Activated T-cell treated with anti-CD3 and anti-CD28 coated beads, Interleukin-2, amount 50 U/mL, for 4 hours (primary cell): ENCODE results near the gene DOP1A. TPM values are rescaled to one million over a fixed set of nuclear protein-coding genes. Genes with fewer than 3 reads are reported as not detected.

ENCODE experiments used
- ATAC-seq, 2 donors: fragments of 200-7000 bp; cut with Tn5 transposase; one replicate each; pipeline ENCODE4 v1.10.0; 2021
- DNase-seq: peaks from one replicate; pipeline ENCODE4 v3.0.0-alpha.2; 2020
- H3K27me3 Mint-ChIP-seq: one replicate; pipeline ENCODE4 v1.8.0; 2021; ENCODE audit warnings: low read depth, mixed read lengths
- H3K36me3 Mint-ChIP-seq: one replicate; pipeline ENCODE4 v1.8.0; 2022; ENCODE audit warnings: mixed read lengths; ENCODE audit not compliant: insufficient read depth
- H3K4me1 Mint-ChIP-seq: one replicate; pipeline ENCODE4 v1.8.0; 2021; ENCODE audit warnings: low read depth, mixed read lengths
- H3K4me3 Mint-ChIP-seq: one replicate; pipeline ENCODE4 v1.8.0; 2021; ENCODE audit warnings: mild to moderate bottlenecking, moderate library complexity, mixed read lengths
- H3K9me3 Mint-ChIP-seq: one replicate; pipeline ENCODE4 v1.8.0; 2021; ENCODE audit warnings: mixed read lengths
- total RNA-seq, 3 donors: library from RNA; stranded (reverse); gene quantifications; one replicate each; pipeline ENCODE4 v1.2.1, GENCODE V29; 2021

The DOP1A gene
- total RNA-seq, 3 donors from 2014 or later, result 5.3 to 7.2 (median 6.9) TPM

DNA sequence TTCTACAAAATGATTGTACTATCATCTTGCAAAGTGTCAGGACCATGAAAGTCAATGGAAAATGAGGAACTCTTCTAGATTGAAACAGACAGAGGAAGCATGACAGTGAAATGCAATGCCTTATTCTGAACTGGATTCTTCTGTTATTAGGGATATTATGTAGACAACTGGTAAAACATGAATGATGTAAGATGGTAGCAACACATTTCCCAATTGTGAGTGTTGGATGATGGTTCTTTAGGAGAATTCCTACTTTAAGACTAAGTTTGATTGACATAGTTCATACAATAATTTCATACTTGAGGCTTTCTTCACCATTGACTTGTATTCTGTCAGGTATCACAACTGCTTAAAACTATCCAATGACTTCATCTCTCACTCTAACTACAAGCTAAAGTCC, 6.3 kb upstream of the DOP1A start:
- Mint-ChIP-seq H3K9me3 (no peaks in the 10 kb centered on the region), H3K36me3 (peaks cover 20% of the 10 kb centered on the region), H3K4me3 (no peak overlapping the region), H3K27me3 (no peaks in the 10 kb centered on the region), H3K4me1 (peaks cover 15% of the 10 kb centered on the region)
- ATAC-seq, result no peak
- DNase-seq, result no peak

DNA sequence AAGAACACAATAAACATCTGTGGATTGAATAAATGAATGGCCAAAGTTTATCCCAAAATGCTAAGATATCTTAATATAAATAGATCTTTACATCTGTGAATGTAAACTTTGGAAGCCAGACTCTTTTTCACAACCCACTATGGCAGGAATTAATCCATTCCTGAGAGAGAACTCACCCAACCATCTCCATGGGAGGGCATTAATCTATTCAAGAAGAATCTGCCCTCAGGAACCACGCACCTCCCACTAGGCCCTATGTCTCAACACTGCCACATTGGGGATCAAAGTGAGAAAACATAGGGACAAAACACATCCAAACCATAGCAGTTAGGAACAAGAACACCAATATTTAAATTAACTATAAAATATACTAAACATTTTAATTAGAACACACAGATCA, 5.2 kb upstream of the DOP1A start:
- Mint-ChIP-seq H3K36me3 (peaks cover 12% of the 10 kb centered on the region), H3K4me1 (peaks cover 15% of the 10 kb centered on the region), H3K9me3 (no peaks in the 10 kb centered on the region), H3K27me3 (no peaks in the 10 kb centered on the region), H3K4me3 (no peak overlapping the region)
- DNase-seq (no peak), ATAC-seq (no peak)

DNA sequence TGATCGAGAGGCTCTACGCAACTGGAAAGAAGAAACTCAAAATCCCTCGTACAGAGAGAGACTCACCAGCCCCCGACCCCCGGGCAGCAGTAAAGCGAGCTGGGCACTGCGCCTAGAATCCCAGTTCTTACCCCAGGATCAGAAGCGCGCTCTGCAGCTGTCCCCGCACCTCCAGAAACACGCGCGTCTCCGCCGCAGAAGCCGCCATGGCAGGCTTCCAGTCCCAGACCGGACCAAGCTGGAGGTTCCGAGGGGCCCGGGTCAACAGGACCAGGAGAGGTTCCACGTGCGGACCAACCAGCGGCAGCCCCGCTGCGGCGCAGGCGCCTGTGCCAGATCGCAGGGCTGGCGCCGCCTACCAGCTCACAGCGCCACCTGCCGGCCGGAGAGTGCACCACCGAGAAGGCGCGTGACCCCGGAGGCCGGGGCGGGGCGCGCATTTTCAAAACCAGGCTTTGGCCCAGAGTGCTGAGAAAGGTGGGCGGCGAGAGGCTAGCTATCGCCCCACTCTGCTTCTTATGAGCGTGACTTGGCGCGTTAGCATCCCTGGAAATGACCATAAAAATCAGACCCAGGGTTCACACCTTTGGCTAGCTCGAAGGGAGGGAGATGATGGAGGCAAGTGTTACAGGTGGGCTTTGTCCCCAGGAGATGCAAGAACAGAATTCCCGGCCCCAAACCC, 1.8 kb upstream of the DOP1A start, which contains the start of gene UBE3D:
UBE3D (minus strand) TSS at position 331 of the 682 bp plus-strand sequence; CDS start at position 208, 123 bp downstream.
- DNase-seq (peak; percentile 91), ATAC-seq (peak; percentile 77 to 79)
- H3K27me3 Mint-ChIP-seq, result no peaks in the 10 kb centered on the region
- peak within 1 kb of the TSS; percentile 93 for H3K4me3 Mint-ChIP-seq
- no peaks in the 10 kb centered on the region for H3K9me3 Mint-ChIP-seq
- H3K4me1 Mint-ChIP-seq, result peaks cover 34% of the 10 kb centered on the region
- H3K36me3 Mint-ChIP-seq, result peaks cover 3% of the 10 kb centered on the region

DNA sequence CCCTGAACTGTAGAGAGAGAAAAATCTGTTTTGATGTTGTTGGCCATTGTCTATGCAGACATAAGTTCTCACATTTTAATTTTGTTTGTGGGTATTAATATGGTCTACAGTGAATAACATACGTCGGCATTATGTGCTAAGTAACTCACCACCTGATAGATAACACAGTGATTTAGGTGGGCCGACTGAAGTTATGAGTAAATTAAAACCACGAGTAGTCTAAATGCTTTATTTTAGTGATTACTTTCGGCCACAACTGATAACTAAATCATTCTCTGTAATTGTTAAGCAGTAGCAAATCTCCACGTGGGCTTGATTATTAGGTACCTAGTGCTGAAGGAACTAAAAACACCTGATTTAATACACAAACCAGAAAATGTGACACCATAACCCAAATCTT, 1.1 kb downstream of the DOP1A start:
- H3K4me3 Mint-ChIP-seq, result peak overlapping the region; percentile 91
- no peaks in the 10 kb centered on the region for H3K36me3 Mint-ChIP-seq
- ATAC-seq (no peak), DNase-seq (no peak)
- no peaks in the 10 kb centered on the region for H3K27me3 Mint-ChIP-seq
- peaks cover 40% of the 10 kb centered on the region for H3K4me1 Mint-ChIP-seq
- no peaks in the 10 kb centered on the region for H3K9me3 Mint-ChIP-seq

DNA sequence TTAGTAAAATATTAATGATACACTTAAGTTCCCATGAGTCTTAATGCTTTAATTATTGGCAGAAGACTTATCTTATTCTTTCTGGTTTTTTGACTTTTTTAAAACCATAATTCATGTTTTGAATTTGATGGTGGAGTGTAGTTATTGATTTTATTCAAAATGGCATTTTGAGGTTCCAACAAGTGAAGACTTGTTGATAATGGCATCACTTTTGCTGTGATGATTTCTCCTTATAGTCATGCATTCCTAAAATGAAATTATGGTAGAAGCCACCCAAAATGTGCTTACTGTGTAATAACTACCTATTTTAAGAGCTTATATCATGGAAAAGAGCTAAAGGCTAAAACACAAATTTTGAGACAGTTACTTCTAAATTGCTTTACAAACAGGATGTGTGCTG, 2.2 kb downstream of the DOP1A start:
- ATAC-seq (no peak), DNase-seq (no peak)
- Mint-ChIP-seq H3K4me3 (no peak overlapping the region), H3K9me3 (no peaks in the 10 kb centered on the region), H3K4me1 (peaks cover 33% of the 10 kb centered on the region), H3K36me3 (no peaks in the 10 kb centered on the region), H3K27me3 (no peaks in the 10 kb centered on the region)

DNA sequence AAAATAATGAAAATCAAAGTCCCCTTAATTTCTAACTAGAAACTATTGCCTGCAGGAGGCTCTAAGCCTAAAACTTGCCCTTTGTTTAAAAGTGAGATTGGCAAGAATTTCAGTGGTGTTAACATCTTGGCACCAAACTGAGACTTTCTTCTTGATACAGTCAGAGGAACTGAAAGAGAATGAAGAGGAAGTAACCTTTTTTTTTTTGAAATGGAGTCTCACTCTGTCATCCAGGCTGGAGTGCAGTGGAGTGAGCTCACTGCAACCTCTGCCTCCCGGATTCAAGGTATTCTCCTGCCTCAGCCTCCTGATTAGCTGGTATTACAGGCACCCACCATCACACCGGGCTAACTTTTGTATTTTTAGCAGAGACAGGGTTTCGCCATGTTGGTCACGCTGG, 3.6 kb downstream of the DOP1A start:
- Mint-ChIP-seq H3K36me3 (peaks cover 8% of the 10 kb centered on the region), H3K4me3 (no peak overlapping the region), H3K27me3 (no peaks in the 10 kb centered on the region), H3K4me1 (peaks cover 27% of the 10 kb centered on the region), H3K9me3 (no peaks in the 10 kb centered on the region)
- no peak for DNase-seq
- no peak for ATAC-seq

DNA sequence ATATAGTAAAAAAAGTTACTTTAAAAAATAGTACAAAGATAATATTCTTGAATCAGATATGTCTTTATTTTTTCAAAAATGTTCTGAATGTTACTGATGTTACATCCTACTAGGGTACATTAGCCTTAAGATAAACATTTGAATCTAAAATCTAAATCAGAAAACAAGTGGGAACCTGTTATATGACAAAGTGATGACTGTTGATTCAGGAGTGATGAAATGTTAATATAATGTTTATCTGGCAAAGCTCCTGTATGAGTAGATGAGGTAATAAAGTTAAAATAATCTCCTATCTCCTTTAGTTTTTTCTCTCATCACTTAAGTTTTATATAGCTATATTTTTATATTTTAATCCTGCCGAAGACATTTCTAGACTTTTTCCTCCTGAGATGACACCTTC, 4.2 kb downstream of the DOP1A start:
- H3K4me1 Mint-ChIP-seq, result peaks cover 25% of the 10 kb centered on the region
- H3K4me3 Mint-ChIP-seq, result no peak overlapping the region
- ATAC-seq (no peak), DNase-seq (no peak)
- H3K36me3 Mint-ChIP-seq, result peaks cover 11% of the 10 kb centered on the region
- H3K9me3 Mint-ChIP-seq, result no peaks in the 10 kb centered on the region
- H3K27me3 Mint-ChIP-seq, result no peaks in the 10 kb centered on the region

DNA sequence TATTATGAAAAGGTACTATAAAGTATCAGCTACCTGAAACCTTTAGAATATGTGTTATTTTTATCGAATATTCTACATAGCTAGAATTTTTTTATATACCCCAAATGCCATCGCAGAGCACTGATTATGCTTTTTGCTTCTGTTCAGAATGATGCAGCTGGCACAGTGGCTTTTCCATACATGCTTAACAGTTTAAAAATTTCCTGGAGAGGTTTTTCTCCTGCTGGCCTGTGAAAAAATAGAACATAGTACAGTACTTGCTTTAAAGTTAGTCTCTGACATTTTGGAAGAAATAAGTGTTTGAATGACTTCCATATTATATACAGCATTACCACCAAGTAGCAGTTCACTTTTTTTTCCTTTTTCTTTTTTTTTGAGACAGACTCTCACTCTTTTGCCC, 5.3 kb downstream of the DOP1A start:
- peaks cover 26% of the 10 kb centered on the region for H3K4me1 Mint-ChIP-seq
- H3K27me3 Mint-ChIP-seq, result no peaks in the 10 kb centered on the region
- H3K4me3 Mint-ChIP-seq, result no peak overlapping the region
- H3K36me3 Mint-ChIP-seq, result peaks cover 11% of the 10 kb centered on the region
- no peak for ATAC-seq
- no peaks in the 10 kb centered on the region for H3K9me3 Mint-ChIP-seq
- no peak for DNase-seq

DNA sequence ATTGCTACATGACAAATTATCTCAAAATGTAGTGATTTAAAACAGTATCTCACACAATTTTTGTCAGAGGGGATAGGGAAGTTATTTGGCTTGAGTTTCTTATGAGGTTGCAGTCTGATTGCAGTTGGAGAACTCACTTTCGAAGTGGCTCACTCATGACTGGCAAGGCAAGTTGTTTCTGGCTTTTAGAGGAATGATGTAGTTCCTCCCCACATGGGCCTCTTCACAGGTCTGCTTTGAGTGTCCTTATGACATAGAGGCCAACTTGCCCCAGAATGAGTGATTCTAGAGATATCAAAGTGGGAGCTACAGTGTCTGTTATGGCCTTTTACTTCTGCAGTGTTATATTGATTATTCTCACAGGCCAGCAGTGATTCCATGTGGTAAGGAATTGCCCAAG, 6.1 kb downstream of the DOP1A start:
- Mint-ChIP-seq H3K27me3 (no peaks in the 10 kb centered on the region), H3K9me3 (no peaks in the 10 kb centered on the region), H3K4me3 (no peak overlapping the region), H3K4me1 (peaks cover 26% of the 10 kb centered on the region), H3K36me3 (peaks cover 11% of the 10 kb centered on the region)
- no peak for ATAC-seq
- no peak for DNase-seq

DNA sequence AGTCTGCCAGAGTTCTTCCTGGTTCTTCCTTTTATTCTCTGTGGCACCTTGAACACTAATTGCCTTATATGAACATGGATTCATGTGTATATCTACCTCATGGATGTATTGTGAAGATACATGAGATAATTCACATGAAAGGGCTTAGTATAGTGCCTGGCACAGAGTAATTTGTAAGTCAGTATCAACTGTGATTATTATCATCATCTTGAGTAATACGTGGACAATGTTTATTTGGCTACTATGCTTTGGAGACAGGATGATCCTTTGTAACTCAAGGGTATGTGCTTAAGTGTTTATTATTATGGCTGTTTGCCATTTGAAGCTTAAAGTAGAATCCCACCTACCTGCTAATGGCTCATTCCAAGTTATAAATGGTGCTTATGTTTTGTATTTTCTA, 16.0 kb downstream of the DOP1A start:
- H3K9me3 Mint-ChIP-seq, result no peaks in the 10 kb centered on the region
- H3K4me1 Mint-ChIP-seq, result peaks cover 32% of the 10 kb centered on the region

DNA sequence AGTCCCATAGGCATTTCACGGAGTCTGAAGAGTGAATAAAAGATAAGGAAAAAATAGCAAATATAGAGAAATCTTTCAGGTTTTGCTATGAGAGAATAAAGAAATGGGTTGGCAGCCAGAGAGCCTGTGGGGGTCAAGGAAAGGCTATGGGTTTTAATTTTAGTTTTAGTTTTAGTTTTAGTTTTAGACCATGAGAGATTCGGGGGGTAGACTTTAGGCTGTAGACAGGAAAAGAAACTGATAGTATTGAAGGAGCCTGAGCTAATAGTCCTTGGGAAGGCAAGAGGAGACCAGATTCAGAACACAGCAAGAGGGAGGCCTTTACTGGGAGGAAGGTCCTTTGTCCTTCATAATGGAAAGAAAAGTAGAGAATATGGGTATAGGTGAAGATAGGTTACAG, 19.3 kb downstream of the DOP1A start:
- Mint-ChIP-seq H3K36me3 (peaks cover 13% of the 10 kb centered on the region), H3K4me1 (peaks cover 25% of the 10 kb centered on the region), H3K4me3 (peak overlapping the region; percentile 12), H3K27me3 (no peaks in the 10 kb centered on the region), H3K9me3 (no peaks in the 10 kb centered on the region)
- no peak for ATAC-seq
- DNase-seq, result no peak

More for the DNA sequence above, 16.0 kb downstream of the DOP1A start:
- Mint-ChIP-seq H3K27me3 (no peaks in the 10 kb centered on the region), H3K4me3 (no peak overlapping the region), H3K36me3 (peaks cover 14% of the 10 kb centered on the region)
- ATAC-seq (no peak), DNase-seq (no peak)

DNA sequence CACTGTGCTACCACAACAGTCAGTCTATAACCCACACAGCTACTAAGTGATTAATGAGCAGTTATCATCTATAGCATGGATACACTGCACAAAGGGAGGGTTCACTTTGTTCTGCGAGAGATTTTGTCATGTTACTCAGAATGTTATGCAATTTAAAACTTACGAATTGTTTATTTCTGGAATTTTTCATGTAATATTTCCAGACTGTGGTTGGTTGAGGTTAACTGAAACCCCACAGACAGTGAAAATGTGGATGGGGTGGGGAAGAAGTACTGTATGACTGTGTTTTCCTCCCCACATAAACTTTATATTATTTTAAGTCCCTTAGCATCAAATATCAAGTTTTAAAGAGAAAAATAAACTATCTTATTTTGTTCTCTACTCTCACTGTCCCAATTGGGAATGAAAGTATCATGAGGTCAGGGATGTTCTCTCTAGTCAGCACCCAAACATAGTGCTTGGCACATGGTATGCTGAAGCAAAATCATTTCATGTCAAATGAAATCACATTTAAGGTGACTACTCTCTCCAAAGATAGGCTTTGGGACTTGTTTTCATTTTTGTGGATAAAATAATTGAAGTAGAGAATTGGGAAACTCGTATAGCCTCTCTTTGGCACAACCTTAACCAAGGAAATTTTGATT, 25.4 kb downstream of the DOP1A start:
- DNase-seq (no peak), ATAC-seq (no peak)
- Mint-ChIP-seq H3K9me3 (peaks cover 4% of the 10 kb centered on the region), H3K27me3 (no peaks in the 10 kb centered on the region), H3K36me3 (peaks cover 8% of the 10 kb centered on the region), H3K4me1 (peaks cover 5% of the 10 kb centered on the region), H3K4me3 (no peak overlapping the region)

DNA sequence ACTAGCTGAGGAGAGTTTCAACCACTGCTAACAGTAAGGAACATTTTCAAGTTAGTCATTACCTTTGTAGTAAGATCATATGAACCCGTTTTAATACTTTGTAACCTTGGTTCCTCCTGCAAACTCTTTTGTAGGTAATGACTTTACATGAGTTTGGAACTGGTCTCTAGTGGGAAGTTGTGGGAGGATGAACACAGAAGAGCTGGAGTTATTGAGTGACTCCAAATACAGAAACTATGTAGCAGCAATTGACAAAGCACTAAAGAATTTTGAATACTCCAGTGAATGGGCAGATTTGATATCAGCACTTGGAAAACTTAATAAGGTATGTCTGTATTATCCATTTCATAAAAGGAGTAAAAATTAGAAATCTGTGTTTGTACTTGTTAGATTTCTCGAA, 29.3 kb downstream of the DOP1A start:
- peaks cover 19% of the 10 kb centered on the region for H3K36me3 Mint-ChIP-seq
- no peaks in the 10 kb centered on the region for H3K27me3 Mint-ChIP-seq
- ATAC-seq (no peak), DNase-seq (no peak)
- no peaks in the 10 kb centered on the region for H3K4me1 Mint-ChIP-seq
- no peak overlapping the region for H3K4me3 Mint-ChIP-seq
- peaks cover 4% of the 10 kb centered on the region for H3K9me3 Mint-ChIP-seq

DNA sequence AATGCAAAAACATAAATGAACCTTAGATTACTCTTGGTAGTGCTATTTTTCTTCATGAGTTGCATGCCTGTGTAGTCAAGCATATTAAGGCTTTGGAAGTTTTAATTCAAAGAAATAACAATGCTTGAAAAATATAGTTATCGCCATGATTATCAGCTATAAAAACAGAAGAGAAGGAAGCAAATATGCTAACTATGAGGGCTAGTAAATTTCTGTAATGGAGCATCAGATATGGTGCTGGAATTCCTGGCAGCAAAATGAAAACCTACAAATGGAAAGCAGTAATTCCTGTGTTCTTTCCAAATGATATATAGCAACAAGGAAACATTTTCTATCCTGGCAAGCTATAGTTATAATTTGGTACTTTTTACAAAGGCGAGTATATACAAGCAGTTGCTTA, 29.7 kb downstream of the DOP1A start:
- peaks cover 5% of the 10 kb centered on the region for H3K9me3 Mint-ChIP-seq
- peaks cover 23% of the 10 kb centered on the region for H3K36me3 Mint-ChIP-seq
- no peak overlapping the region for H3K4me3 Mint-ChIP-seq

DNA sequence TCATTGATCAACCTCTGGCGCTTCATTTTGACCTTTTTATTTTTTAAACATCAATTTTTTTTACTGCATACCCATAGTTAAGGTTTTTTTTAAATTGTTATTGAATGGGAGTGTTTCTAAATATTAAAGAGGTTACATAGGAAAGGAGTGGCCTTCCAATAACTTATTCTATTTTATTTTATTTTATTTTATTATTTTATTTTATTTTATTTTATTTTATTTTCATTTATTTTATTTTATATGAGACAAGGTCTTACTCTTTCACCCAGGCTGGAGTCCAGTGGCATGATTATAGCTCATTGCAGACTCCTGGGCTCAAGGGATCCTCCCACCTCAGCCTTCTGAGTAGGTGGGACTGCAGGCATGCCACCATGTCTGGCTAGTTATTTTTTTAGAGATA, 30.2 kb downstream of the DOP1A start:
- Mint-ChIP-seq H3K4me1 (no peaks in the 10 kb centered on the region), H3K27me3 (no peaks in the 10 kb centered on the region), H3K36me3 (peaks cover 28% of the 10 kb centered on the region), H3K4me3 (no peak overlapping the region), H3K9me3 (peaks cover 8% of the 10 kb centered on the region)
- ATAC-seq, result no peak
- no peak for DNase-seq

More for the DNA sequence above, 29.7 kb downstream of the DOP1A start:
- ATAC-seq (no peak), DNase-seq (no peak)
- Mint-ChIP-seq H3K4me1 (no peaks in the 10 kb centered on the region), H3K27me3 (no peaks in the 10 kb centered on the region)
